GM21381 (cell line): Measurements from ENCODE around the gene OR13C5.

Source experiments
- ATAC-seq: cut with Tn5 transposase; IDR thresholded peaks from one replicate; pipeline ENCODE4 v1.9.1; 2021; ENCODE audit warnings: mild to moderate bottlenecking, moderate library complexity; ENCODE audit not compliant: unreplicated experiment

The OR13C5 gene

DNA sequence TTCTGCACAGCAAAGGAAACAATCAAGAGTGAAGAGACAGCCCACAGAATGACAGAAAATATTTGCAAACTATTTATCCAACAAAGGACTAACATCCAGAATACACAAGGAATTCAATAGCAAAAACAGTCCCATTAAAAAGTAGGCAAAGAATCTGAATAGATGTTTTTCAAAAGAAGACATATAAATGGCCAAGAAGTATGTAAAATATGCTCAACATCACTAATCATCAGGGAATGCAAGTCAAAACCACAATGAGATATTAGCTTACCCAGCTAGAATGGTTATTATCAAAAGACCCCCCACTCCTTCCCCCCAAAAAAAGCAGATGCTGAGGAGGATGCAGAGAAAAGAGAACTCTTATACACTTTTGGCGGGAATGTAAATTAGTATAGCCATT lies 43.7 kb downstream of the OR13C5 start:
- no peak for ATAC-seq

DNA sequence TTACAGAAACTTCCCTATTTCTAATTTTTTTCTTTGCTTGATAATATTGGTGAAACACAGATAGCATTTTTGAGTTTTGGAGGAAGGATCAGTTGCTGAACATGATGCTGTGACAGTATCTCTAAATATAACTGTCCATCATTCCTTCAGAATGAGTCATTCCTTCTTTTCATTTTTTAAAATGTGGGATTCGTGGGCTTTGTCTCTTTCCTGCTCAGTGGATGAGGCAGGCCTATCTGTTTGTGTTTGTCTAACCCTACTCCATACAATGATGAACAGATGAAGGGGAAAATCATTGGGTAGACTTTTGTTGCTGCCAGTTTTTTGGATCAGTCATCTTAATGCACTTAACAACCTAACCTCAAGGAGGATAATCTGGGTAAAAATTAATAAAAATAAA lies 46.0 kb downstream of the OR13C5 start:
- no peak for ATAC-seq
